ENCODE data around the gene UNC45A.

Gene UNC45A

DNA sequence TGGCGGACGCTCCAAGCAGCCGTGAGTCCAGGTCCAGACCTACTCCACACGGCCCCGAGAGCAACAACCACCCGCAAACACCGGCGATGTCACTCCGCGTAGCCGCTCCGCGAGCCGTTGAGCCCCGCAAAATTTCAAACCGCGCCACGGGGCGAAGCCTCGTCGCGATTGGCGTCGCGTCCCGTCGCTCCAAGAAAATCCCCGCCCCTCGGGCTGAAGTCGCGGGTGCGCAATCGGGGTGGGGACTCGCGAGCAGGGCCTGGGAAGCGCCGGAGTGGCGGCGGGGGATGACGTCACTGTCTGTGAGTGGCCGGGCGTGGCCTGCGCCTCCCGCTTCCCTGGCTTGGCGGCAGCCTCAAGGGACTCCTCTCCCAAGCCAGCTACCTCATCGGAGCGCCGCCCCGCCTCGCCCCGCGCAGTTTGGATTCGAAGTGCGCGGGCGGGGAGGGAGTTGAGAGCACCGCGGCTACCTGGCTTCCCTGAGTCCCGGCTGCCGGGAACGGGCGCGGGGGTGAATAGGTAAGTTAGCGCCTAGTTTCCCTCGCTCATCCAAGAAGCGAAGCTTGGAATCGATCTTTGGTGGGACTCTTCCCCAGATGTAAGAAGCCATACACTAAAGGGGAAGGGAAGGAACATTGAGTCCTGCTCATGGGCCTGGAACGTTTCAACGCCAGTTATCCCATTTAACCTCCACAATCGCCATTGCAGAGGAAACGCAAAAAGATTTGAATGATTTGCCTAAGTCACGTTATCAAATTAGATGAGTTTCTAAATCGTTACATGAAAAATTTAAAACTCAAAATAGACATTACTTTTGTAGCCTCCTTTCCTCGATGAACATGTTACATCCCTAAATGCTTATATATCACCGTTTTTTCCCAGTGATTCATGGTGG is 59.6 kb downstream of the UNC45A start, which contains the start of gene PRC1:
Gene PRC1 (minus strand): TSS at position 119 of the 895 bp plus-strand sequence. CDS start 118 bp downstream, at position 1.
- Mint-ChIP-seq H3K36me3 (peaks cover 9 to 23% of the 10 kb centered on the region in 2 donors), H3K9me3 (no peaks in the 10 kb centered on the region), H3K27ac (peak within 1 kb of the TSS; percentile 100), H3K27me3 (no peaks in the 10 kb centered on the region), H3K4me1 (peaks cover 5 to 6% of the 10 kb centered on the region in 2 donors), H3K4me3 (peak within 1 kb of the TSS; percentile 100)
- ATAC-seq (replicated peaks) (peak; percentile 98 to 99), DNase-seq (peak; percentile 94)

GRCh38 chr15:90998737-90999136 is 63.7 kb downstream of the UNC45A start:
- no peak for ATAC-seq (replicated peaks)
- H3K27me3 Mint-ChIP-seq = no peaks in the 10 kb centered on the region
- DNase-seq = no peak
- peaks cover 5 to 6% of the 10 kb centered on the region in 2 donors for H3K4me1 Mint-ChIP-seq
- peaks cover 24 to 51% of the 10 kb centered on the region in 2 donors for H3K36me3 Mint-ChIP-seq
- no peak overlapping the region for H3K27ac Mint-ChIP-seq
- H3K9me3 Mint-ChIP-seq = no peaks in the 10 kb centered on the region
- no peak overlapping the region for H3K4me3 Mint-ChIP-seq

DNA sequence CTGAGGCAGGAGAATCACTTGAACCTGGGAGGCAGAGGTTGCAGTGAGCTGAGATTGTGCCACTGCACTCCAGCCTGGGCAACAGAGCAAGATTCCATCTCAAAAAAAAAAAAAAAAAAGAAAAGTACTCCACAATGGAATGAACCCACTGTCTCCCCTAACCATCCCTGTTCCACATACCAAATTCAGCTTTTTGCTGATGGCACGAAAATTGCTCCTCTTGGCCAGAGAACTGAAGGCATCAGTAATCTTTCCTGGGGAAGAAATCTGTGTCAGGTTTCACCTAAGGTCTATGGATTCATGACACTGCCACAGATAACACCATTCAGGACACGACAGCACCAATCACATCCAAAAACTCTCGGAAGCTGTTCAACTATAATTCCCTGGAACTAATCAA is 66.1 kb downstream of the UNC45A start:
- H3K36me3 Mint-ChIP-seq = peaks cover 30 to 60% of the 10 kb centered on the region in 2 donors
- no peak for DNase-seq
- H3K4me3 Mint-ChIP-seq = no peak overlapping the region
- ATAC-seq (replicated peaks) = no peak
- H3K27me3 Mint-ChIP-seq = no peaks in the 10 kb centered on the region
- no peak overlapping the region for H3K27ac Mint-ChIP-seq
- H3K4me1 Mint-ChIP-seq = peaks cover 0 to 2% of the 10 kb centered on the region in 2 donors
- H3K9me3 Mint-ChIP-seq = no peaks in the 10 kb centered on the region

All from stimulated activated naive B cell treated with anti-CD40 and anti-IgM and Interleukin-4, amounts not matched to agents 10 μg/mL and 1 μg/mL and 100 μg/mL, for 72 hours (primary cell).